ENCODE results near the gene UBE4B.

- no peak for TF ChIP-seq L3MBTL2 (conservative IDR thresholded peaks at IDR 0.05)
- no peak for TF ChIP-seq ARNT (IDR thresholded peaks at IDR 0.05)
- no peak for TF ChIP-seq SUZ12 (IDR thresholded peaks at IDR 0.05)
- TF ChIP-seq FOXK2 (IDR thresholded peaks at IDR 0.05), result no peak
- no peak for TF ChIP-seq SP1 (IDR thresholded peaks at IDR 0.05)
- TF ChIP-seq ELF4 (IDR thresholded peaks at IDR 0.05), result no peak
- no peak for TF ChIP-seq FOXM1 (IDR thresholded peaks at IDR 0.05; ENCODE audit: borderline replicate concordance)
- TF ChIP-seq FOXA1 (IDR thresholded peaks at IDR 0.05), result no peak
- TF ChIP-seq TARDBP (IDR thresholded peaks at IDR 0.05), result no peak
- TF ChIP-seq NFRKB (IDR thresholded peaks at IDR 0.05), result no peak
- TF ChIP-seq HDGF (IDR thresholded peaks at IDR 0.05; ENCODE audit: borderline replicate concordance), result no peak
- TF ChIP-seq LEF1 (IDR thresholded peaks at IDR 0.05; ENCODE audit: borderline replicate concordance), result no peak
- TF ChIP-seq BHLHE40 (IDR thresholded peaks at IDR 0.05; ENCODE audit: borderline replicate concordance), result no peak
Observed at GRCh38 chr1:10195570-10195969, 162.8 kb downstream of the UBE4B start.

Data from HEK293T (cell line).